Activated B cell treated with CpG ODN at 0.5 μM for 24 hours (primary cell): ENCODE measurements around the gene FMNL2. TPM values are rescaled to one million over a fixed set of nuclear protein-coding genes. Genes with fewer than 3 reads are reported as not detected.

Experiments used
- ATAC-seq: fragments of 200-7000 bp; cut with Tn5 transposase; one replicate; pipeline ENCODE4 v1.10.0; 2021; ENCODE audit warnings: low read depth, mild to moderate bottlenecking, moderate library complexity
- CTCF ChIA-PET: fragments of 350-600 bp; sonication (Branson Sonifier 250); formaldehyde crosslinking; loops from one replicate; lab custom pipeline; 2021; ENCODE audit warnings: antibody characterized with exemption; lab: Charles Lee
- POLR2A ChIA-PET: fragments of 350-600 bp; sonication (Branson Sonifier 250); formaldehyde crosslinking; loops from one replicate; lab custom pipeline; 2021; ENCODE audit warnings: antibody characterized with exemption; lab: Charles Lee
- DNase-seq: peaks from one replicate; pipeline ENCODE4 v3.0.0; 2022
- H3K27ac Mint-ChIP-seq: one replicate; pipeline ENCODE4 v1.8.0; 2020; ENCODE audit warnings: mixed read lengths
- H3K27me3 Mint-ChIP-seq: one replicate; pipeline ENCODE4 v1.8.0; 2021; ENCODE audit warnings: mixed read lengths
- H3K36me3 Mint-ChIP-seq: one replicate; pipeline ENCODE4 v1.8.0; 2021; ENCODE audit warnings: low read depth, mixed read lengths
- H3K4me1 Mint-ChIP-seq: one replicate; pipeline ENCODE4 v1.8.0; 2021; ENCODE audit warnings: mixed read lengths
- H3K4me3 Mint-ChIP-seq: one replicate; pipeline ENCODE4 v1.8.0; 2020; ENCODE audit warnings: mild to moderate bottlenecking, mixed read lengths
- H3K9me3 Mint-ChIP-seq: one replicate; pipeline ENCODE4 v1.8.0; 2020; ENCODE audit warnings: mixed read lengths
- intact Hi-C: fragments of 100-400 bp; cut with micrococcal nuclease; formaldehyde crosslinking; loops from one replicate; pipeline ENCODE4 v1.15.1; 2024
- total RNA-seq: library from RNA; stranded (reverse); gene quantifications from 2 replicates; pipeline ENCODE4 v1.2.3, GENCODE V29; 2022
- TF ChIP-seq, protein P1 (sequence below): fragments of 200-600 bp; IDR thresholded peaks from one replicate; pipeline ENCODE4 v1.8.0; 2022; ENCODE audit warnings: antibody characterized with exemption, mild to moderate bottlenecking

The FMNL2 gene
- total RNA-seq, 1 donor from 2014 or later, result 4.0 TPM

DNA sequence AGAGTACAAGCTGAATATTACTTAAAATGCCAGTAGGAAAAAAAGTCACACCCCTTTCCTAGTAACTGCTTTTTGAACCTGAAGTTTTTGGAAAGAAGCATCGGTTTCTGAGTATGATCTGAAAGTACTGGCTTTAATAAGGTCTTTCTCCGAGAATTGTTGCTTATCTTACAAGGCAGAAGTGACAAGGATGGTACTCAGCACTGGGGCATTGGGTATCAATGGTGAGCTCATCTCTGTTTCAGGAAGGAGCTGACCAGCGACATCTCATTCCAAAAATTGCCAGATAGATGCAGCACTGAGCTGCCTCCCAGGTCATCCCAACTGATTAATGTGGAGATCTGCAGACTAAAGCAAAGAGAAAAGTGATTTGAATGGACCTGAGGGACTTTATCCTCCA is 85.4 kb downstream of the FMNL2 start:
- intact Hi-C loops, result no loop called here
- TF ChIP-seq, protein P1, sequence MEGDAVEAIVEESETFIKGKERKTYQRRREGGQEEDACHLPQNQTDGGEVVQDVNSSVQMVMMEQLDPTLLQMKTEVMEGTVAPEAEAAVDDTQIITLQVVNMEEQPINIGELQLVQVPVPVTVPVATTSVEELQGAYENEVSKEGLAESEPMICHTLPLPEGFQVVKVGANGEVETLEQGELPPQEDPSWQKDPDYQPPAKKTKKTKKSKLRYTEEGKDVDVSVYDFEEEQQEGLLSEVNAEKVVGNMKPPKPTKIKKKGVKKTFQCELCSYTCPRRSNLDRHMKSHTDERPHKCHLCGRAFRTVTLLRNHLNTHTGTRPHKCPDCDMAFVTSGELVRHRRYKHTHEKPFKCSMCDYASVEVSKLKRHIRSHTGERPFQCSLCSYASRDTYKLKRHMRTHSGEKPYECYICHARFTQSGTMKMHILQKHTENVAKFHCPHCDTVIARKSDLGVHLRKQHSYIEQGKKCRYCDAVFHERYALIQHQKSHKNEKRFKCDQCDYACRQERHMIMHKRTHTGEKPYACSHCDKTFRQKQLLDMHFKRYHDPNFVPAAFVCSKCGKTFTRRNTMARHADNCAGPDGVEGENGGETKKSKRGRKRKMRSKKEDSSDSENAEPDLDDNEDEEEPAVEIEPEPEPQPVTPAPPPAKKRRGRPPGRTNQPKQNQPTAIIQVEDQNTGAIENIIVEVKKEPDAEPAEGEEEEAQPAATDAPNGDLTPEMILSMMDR, result no peak
- H3K9me3 Mint-ChIP-seq, result no peaks in the 10 kb centered on the region
- H3K27ac Mint-ChIP-seq, result no peak overlapping the region
- no peak for DNase-seq
- ChIA-PET CTCF (no interaction called here), POLR2A (no interaction called here)
- no peaks in the 10 kb centered on the region for H3K27me3 Mint-ChIP-seq
- no peak overlapping the region for H3K4me3 Mint-ChIP-seq
- no peaks in the 10 kb centered on the region for H3K36me3 Mint-ChIP-seq
- peaks cover 20% of the 10 kb centered on the region for H3K4me1 Mint-ChIP-seq
- ATAC-seq, result no peak

DNA sequence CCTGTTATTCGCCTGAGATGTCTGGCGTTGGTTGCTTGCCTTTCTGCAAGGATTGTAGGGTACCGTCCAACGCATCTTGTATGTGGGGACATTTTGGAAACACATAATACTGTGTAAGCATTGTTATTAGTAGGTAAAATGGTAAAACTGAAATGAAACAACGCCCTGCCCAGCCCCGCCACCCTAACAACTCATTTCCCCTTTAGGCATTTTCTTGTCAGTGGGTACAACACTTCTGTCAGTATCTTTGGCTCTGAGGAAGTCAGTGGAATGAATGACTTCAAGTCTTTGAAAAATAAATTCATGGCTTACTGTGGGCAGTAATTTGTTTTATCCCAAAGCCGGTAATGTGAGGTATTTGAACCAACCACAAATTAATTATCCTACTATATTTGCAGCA is 86.0 kb downstream of the FMNL2 start:
- CTCF ChIA-PET, result no interaction called here
- DNase-seq (no peak), ATAC-seq (peak; percentile 45)
- POLR2A ChIA-PET, result no interaction called here
- intact Hi-C loops, result no loop called here
- Mint-ChIP-seq H3K27me3 (no peaks in the 10 kb centered on the region), H3K36me3 (no peaks in the 10 kb centered on the region), H3K27ac (no peak overlapping the region), H3K9me3 (no peaks in the 10 kb centered on the region), H3K4me1 (peaks cover 20% of the 10 kb centered on the region), H3K4me3 (no peak overlapping the region)
- TF ChIP-seq, protein P1, result no peak

DNA sequence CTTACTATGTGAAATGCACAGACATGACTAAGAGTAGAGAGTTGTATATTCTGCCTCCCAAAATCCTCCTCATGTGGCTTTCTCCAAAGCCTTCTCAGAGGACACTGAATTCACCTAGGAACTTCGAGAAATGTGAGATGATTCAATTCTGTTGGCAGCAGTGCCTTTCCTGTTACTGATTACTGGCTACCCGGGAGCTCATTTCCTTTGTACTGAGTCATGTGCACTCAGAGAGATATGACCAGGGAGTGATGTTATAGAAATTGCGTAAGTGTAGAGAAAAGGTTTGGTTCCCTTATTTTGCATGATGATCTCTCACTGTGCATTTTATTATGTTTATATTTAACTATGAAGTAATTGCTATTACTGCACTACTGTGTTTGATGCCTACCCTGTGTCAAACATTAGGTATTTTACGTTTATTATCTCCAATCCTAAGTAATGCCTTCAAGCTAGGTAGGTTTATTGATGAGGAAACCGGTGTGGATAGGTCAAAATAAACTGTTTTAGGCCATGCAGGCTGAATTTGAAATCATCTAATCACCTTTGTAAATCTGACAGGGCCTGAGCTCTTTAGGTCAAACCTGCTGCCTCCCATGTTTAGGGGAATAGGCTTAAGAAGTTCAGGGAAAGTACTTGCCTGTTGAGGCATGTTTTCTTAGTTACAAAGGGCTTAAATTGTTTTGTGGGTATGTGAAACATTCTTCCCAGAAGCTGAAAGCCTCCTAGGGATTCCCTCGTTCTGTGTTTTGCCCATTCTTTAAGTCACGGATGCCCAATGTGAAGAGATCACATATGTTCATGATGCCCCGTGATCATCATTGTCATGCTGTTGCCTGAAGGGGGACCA is 86.8 kb downstream of the FMNL2 start:
- Mint-ChIP-seq H3K27ac (no peak overlapping the region), H3K4me1 (peaks cover 20% of the 10 kb centered on the region), H3K27me3 (no peaks in the 10 kb centered on the region), H3K4me3 (no peak overlapping the region), H3K9me3 (no peaks in the 10 kb centered on the region), H3K36me3 (no peaks in the 10 kb centered on the region)
- TF ChIP-seq, protein P1, result no peak
- ChIA-PET CTCF (no interaction called here), POLR2A (no interaction called here)
- intact Hi-C loops, result no loop called here
- ATAC-seq, result peak; percentile 75
- no peak for DNase-seq

DNA sequence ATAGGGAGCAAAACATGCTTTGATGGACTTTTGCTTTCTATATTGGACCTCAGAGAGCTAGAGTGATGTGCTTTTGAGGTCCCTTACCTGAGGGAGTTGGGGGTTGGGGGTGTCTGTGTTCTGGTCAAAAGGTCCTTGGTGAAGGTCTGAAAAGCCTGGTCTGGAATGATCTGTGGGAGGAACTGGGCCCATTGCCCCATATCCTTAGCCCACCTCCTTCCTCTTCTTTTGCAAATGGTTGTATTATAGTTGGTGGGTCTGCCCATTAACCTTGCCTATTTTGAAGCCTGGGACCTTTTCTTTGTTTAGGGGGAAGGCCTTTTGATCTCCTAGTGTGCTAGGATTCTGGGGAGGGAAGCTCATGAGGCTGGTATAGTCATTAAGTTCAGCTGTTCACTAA is 88.7 kb downstream of the FMNL2 start:
- TF ChIP-seq, protein P1, result no peak
- ATAC-seq (no peak), DNase-seq (no peak)
- Mint-ChIP-seq H3K36me3 (no peaks in the 10 kb centered on the region), H3K9me3 (no peaks in the 10 kb centered on the region), H3K27me3 (no peaks in the 10 kb centered on the region), H3K4me3 (no peak overlapping the region), H3K27ac (no peak overlapping the region), H3K4me1 (peaks cover 18% of the 10 kb centered on the region)
- ChIA-PET POLR2A (no interaction called here), CTCF (no interaction called here)
- intact Hi-C loops, result no loop called here

DNA sequence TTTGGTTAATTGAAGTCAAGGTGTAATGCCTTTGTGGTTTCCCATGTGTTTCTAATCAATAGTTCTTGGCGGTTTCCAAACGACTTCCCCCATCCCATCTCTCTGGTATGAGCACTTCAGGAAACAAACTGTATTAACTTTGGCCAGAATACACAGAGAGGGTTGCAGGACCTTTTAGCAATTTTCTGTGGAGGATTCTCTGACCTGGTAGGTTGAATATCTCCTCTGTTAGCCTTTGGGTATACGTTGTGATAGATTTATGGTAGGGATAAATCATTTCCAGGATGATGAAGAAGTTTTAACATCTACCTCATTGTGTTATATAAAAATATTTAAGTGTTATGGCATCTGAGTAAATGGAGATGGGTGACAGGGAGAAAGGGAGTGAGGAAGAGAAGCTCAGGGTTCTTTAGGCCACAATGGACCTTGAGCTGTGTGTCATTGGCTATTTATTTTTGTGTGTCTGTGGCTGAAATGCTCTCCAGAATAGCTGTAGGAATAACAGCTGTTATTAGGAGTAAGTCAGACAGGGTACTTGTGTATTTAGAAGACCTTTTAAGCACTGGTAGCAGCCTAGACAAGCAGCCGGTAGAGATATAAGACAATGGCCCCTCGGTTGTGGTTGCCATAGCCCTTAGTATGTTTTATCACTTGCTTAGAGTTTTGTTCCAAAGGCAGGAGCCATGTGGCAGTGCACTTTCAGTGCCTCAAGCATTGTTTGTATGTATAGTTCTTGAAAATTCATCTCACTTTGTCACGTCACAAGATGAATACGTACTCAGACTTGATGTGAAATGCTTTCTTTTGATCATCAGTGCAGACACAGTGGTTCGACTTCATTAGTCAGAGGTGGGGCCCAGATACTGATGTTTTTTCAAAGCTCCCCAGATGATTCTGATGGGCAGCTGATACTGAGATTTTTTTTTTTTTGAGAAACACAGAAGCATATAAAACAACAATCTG is 91.1 kb downstream of the FMNL2 start:
- no peak for ATAC-seq

More for the DNA sequence above, 91.1 kb downstream of the FMNL2 start:
- Mint-ChIP-seq H3K9me3 (no peaks in the 10 kb centered on the region), H3K36me3 (no peaks in the 10 kb centered on the region), H3K27me3 (no peaks in the 10 kb centered on the region), H3K4me1 (peaks cover 17% of the 10 kb centered on the region), H3K27ac (no peak overlapping the region), H3K4me3 (no peak overlapping the region)
- ChIA-PET CTCF (no interaction called here), POLR2A (no interaction called here)
- TF ChIP-seq, protein P1, result no peak
- intact Hi-C loops, result no loop called here
- no peak for DNase-seq
